ENCODE data around the gene TIMM17B. TPM values are rescaled to one million over a fixed set of nuclear protein-coding genes. Genes with fewer than 3 reads are reported as not detected.

Gene TIMM17B
- polyA plus RNA-seq, 4 donors = 24.8 to 57.6 (median 34.0) TPM

Other genes starting within 250 kb of the TIMM17B start
- gene WAS, start 214.0 kb downstream of the TIMM17B start, polyA plus RNA-seq (ENCODE audit: insufficient read length in 4 of 4) = 1 to 10 TPM; 2.8 to 4.0 (median 3.4) TPM
- 1 to 10 TPM; 4.7 to 7.8 (median 5.9) TPM for gene SUV39H1, start 201.0 kb downstream of the TIMM17B start, polyA plus RNA-seq (ENCODE audit: insufficient read length in 4 of 4)
- gene GLOD5, start 136.0 kb downstream of the TIMM17B start, polyA plus RNA-seq (ENCODE audit: insufficient read length in 4 of 4) = 1 to 10 TPM in 3 of 4 donors, not detected in 1; 1.6 to 1.7 (median 1.6) TPM
- 1 to 10 TPM in 1 of 4 donors, under 1 TPM in 3; 0.26 to 2.4 (median 0.55) TPM for gene GATA1, start 111.2 kb downstream of the TIMM17B start, polyA plus RNA-seq (ENCODE audit: insufficient read length in 4 of 4)
- 100 to 1,000 TPM; 123 to 209 (median 159) TPM for gene HDAC6, start 95.7 kb downstream of the TIMM17B start, polyA plus RNA-seq (ENCODE audit: insufficient read length in 4 of 4)
- under 1 TPM in 2 of 4 donors, not detected in 2; 0.18 to 0.43 TPM for gene ERAS, start 71.3 kb downstream of the TIMM17B start, polyA plus RNA-seq (ENCODE audit: insufficient read length in 4 of 4)
- gene PCSK1N, start 62.2 kb downstream of the TIMM17B start, polyA plus RNA-seq (ENCODE audit: insufficient read length in 4 of 4) = 10 to 100 TPM in 1 of 4 donors, 1 to 10 TPM in 3; 4.4 to 16.8 (median 5.4) TPM
- 10 to 100 TPM; 60.6 to 86.0 (median 71.9) TPM for gene PQBP1, start 162 bp upstream of the TIMM17B start, polyA plus RNA-seq (ENCODE audit: insufficient read length in 4 of 4)
- 10 to 100 TPM; 22.3 to 33.7 (median 30.2) TPM for gene SLC35A2, start 13.9 kb upstream of the TIMM17B start, polyA plus RNA-seq (ENCODE audit: insufficient read length in 4 of 4)
- gene PIM2, start 21.3 kb upstream of the TIMM17B start, polyA plus RNA-seq (ENCODE audit: insufficient read length in 4 of 4) = 1 to 10 TPM; 5.8 to 9.2 (median 6.7) TPM
- 10 to 100 TPM; 59.8 to 67.2 (median 63.9) TPM for gene OTUD5, start 59.8 kb upstream of the TIMM17B start, polyA plus RNA-seq (ENCODE audit: insufficient read length in 4 of 4)
- gene KCND1, start 74.1 kb upstream of the TIMM17B start, polyA plus RNA-seq (ENCODE audit: insufficient read length in 4 of 4) = 1 to 10 TPM; 2.7 to 6.6 (median 3.5) TPM
- 10 to 100 TPM; 40.3 to 72.8 (median 55.5) TPM for gene GRIPAP1, start 104.5 kb upstream of the TIMM17B start, polyA plus RNA-seq (ENCODE audit: insufficient read length in 4 of 4)
- gene TFE3, start 145.6 kb upstream of the TIMM17B start, polyA plus RNA-seq (ENCODE audit: insufficient read length in 4 of 4) = 10 to 100 TPM; 26.8 to 38.4 (median 34.1) TPM
- gene CCDC120, start 161.2 kb upstream of the TIMM17B start, polyA plus RNA-seq (ENCODE audit: insufficient read length in 4 of 4) = 10 to 100 TPM in 3 of 4 donors, 1 to 10 TPM in 1; 9.5 to 16.5 (median 11.1) TPM
- 10 to 100 TPM; 37.7 to 54.3 (median 42.0) TPM for gene PRAF2, start 176.2 kb upstream of the TIMM17B start, polyA plus RNA-seq (ENCODE audit: insufficient read length in 4 of 4)
- gene WDR45, start 182.1 kb upstream of the TIMM17B start, polyA plus RNA-seq (ENCODE audit: insufficient read length in 4 of 4) = 10 to 100 TPM; 48.4 to 61.6 (median 55.6) TPM
- 10 to 100 TPM; 20.5 to 25.1 (median 23.1) TPM for gene GPKOW, start 226.0 kb upstream of the TIMM17B start, polyA plus RNA-seq (ENCODE audit: insufficient read length in 4 of 4)

All from left renal pelvis (tissue), 4 donors.